H9 (cell line): ENCODE measurements around the gene KLHL15. TPM values are rescaled to one million over a fixed set of nuclear protein-coding genes. Genes with fewer than 3 reads are reported as not detected.

ENCODE experiments used
- DNase-seq: peaks from one replicate; pipeline ENCODE4 v3.0.0-alpha.2; 2017
- H2AFZ ChIP-seq: one replicate; pipeline ENCODE4 v1.6.1; 2013; ENCODE audit warnings: mild to moderate bottlenecking, low read length, control low read depth, moderate library complexity
- H2AK5ac ChIP-seq: 2 replicates; pipeline ENCODE4 v1.6.1; 2013; ENCODE audit warnings: low read length, control low read depth, mixed read lengths; ENCODE audit not compliant: insufficient read length
- H2BK120ac ChIP-seq: one replicate; pipeline ENCODE4 v1.6.1; 2013; ENCODE audit warnings: low read depth, mild to moderate bottlenecking, low read length, control low read depth, inconsistent platforms; ENCODE audit not compliant: poor library complexity, severe bottlenecking
- H2BK12ac ChIP-seq: 2 replicates; pipeline ENCODE4 v1.6.1; 2013; ENCODE audit warnings: low read length, control low read depth, mixed read lengths, low read depth; ENCODE audit not compliant: insufficient read length
- H2BK15ac ChIP-seq: 2 replicates; pipeline ENCODE4 v1.6.1; 2013; ENCODE audit warnings: low read depth, low read length, control low read depth
- H2BK20ac ChIP-seq: one replicate; pipeline ENCODE4 v1.6.1; 2013; ENCODE audit warnings: low read depth, mild to moderate bottlenecking, low read length, control low read depth, inconsistent platforms; ENCODE audit not compliant: poor library complexity, severe bottlenecking
- H2BK5ac ChIP-seq: 2 replicates; pipeline ENCODE4 v1.6.1; 2013; ENCODE audit warnings: low read length, control low read depth, mixed read lengths; ENCODE audit not compliant: insufficient read length
- H3K14ac ChIP-seq: 2 replicates; pipeline ENCODE4 v1.6.1; 2013; ENCODE audit warnings: low read length, control low read depth; ENCODE audit not compliant: insufficient read depth
- H3K18ac ChIP-seq: 2 replicates; pipeline ENCODE4 v1.6.1; 2013; ENCODE audit warnings: low read depth, mild to moderate bottlenecking, mixed read lengths, low read length, control low read depth; ENCODE audit not compliant: insufficient read length
- H3K23ac ChIP-seq: 2 replicates; pipeline ENCODE4 v1.6.1; 2013; ENCODE audit warnings: low read length, control low read depth, mixed read lengths, low read depth; ENCODE audit not compliant: insufficient read length
- H3K23me2 ChIP-seq: 2 replicates; pipeline ENCODE4 v1.6.1; 2013; ENCODE audit warnings: low read depth, mild to moderate bottlenecking, mixed read lengths, low read length, control low read depth; ENCODE audit not compliant: insufficient read length, poor library complexity, severe bottlenecking
- H3K27ac ChIP-seq: 2 replicates; pipeline ENCODE4 v1.5.1; 2013; ENCODE audit warnings: low read length, control low read depth, mixed read lengths, low read depth; ENCODE audit not compliant: insufficient read length
- H3K27me3 ChIP-seq: 2 replicates; pipeline ENCODE4 v1.6.1; 2013; ENCODE audit warnings: low read length, control low read depth, inconsistent platforms; ENCODE audit not compliant: insufficient read depth
- H3K4ac ChIP-seq: 2 replicates; pipeline ENCODE4 v1.6.1; 2013; ENCODE audit warnings: low read depth, mild to moderate bottlenecking, control low read depth, inconsistent platforms, low read length, moderate library complexity
- H3K4me1 ChIP-seq: 2 replicates; pipeline ENCODE4 v1.6.1; 2013; ENCODE audit warnings: low read length, control low read depth, inconsistent platforms; ENCODE audit not compliant: insufficient read depth
- H3K4me2 ChIP-seq: 2 replicates; pipeline ENCODE4 v1.6.1; 2013; ENCODE audit warnings: low read length, control low read depth, mixed read lengths; ENCODE audit not compliant: insufficient read length, insufficient read depth
- H3K56ac ChIP-seq: 2 replicates; pipeline ENCODE4 v1.6.1; 2013; ENCODE audit warnings: low read depth, mild to moderate bottlenecking, mixed read lengths, low read length, control low read depth; ENCODE audit not compliant: insufficient read length
- H3K79me1 ChIP-seq: 2 replicates; pipeline ENCODE4 v1.6.1; 2013; ENCODE audit warnings: low read depth, mild to moderate bottlenecking, moderate library complexity, low read length, control low read depth, inconsistent platforms; ENCODE audit not compliant: insufficient read depth, poor library complexity, severe bottlenecking
- H3K79me2 ChIP-seq: 2 replicates; pipeline ENCODE4 v1.6.1; 2013; ENCODE audit warnings: low read length, control low read depth, inconsistent platforms; ENCODE audit not compliant: insufficient read depth
- H3K9ac ChIP-seq: 2 replicates; pipeline ENCODE4 v1.6.1; 2013; ENCODE audit warnings: low read length, control low read depth, mixed read lengths; ENCODE audit not compliant: insufficient read length; ENCODE audit errors: extremely low read depth
- H3K9me3 ChIP-seq: one replicate; pipeline ENCODE4 v1.6.1; 2013; ENCODE audit warnings: low read depth, low read length, inconsistent platforms; ENCODE audit not compliant: control insufficient read depth
- H3T11ph ChIP-seq: one replicate; pipeline ENCODE4 v1.6.1; 2013; ENCODE audit warnings: mild to moderate bottlenecking, low read length, control low read depth, inconsistent platforms
- H4K20me1 ChIP-seq: one replicate; pipeline ENCODE4 v1.6.1; 2013; ENCODE audit not compliant: control insufficient read depth, insufficient read length, insufficient read depth
- H4K5ac ChIP-seq: 2 replicates; pipeline ENCODE4 v1.6.1; 2013; ENCODE audit warnings: low read depth, mild to moderate bottlenecking, mixed read lengths, low read length, control low read depth; ENCODE audit not compliant: insufficient read length
- H4K8ac ChIP-seq: replicated peaks from 2 replicates; pipeline ENCODE4 v1.6.1; 2013; ENCODE audit warnings: low read length, control low read depth, mixed read lengths, low read depth; ENCODE audit not compliant: insufficient read length
- H4K91ac ChIP-seq: 2 replicates; pipeline ENCODE4 v1.6.1; 2013; ENCODE audit warnings: low read depth, mild to moderate bottlenecking, moderate library complexity, mixed read lengths, low read length, control low read depth; ENCODE audit not compliant: insufficient read length
- H3K27ac Mint-ChIP-seq, 3 experiments: 2 replicates in 2 of 3; 3 replicates in 1 of 3; pipeline ENCODE4 v1.8.0; 2020 to 2021; ENCODE audit warnings: mixed read lengths in 3 of 3, mild to moderate bottlenecking in 1 of 3, moderate library complexity in 1 of 3
- H3K27me3 Mint-ChIP-seq: 2 replicates; pipeline ENCODE4 v1.8.0; 2021; ENCODE audit warnings: low read depth, mild to moderate bottlenecking, moderate library complexity, mixed read lengths
- H3K36me3 Mint-ChIP-seq, 3 experiments: 2 replicates in 2 of 3; 3 replicates in 1 of 3; pipeline ENCODE4 v1.8.0; 2020 to 2021; ENCODE audit warnings: low read depth in 3 of 3, mixed read lengths in 3 of 3; ENCODE audit not compliant: insufficient read depth in 1 of 3
- H3K4me1 Mint-ChIP-seq, 2 experiments: 2 replicates each; pipeline ENCODE4 v1.8.0; 2020; ENCODE audit warnings: mixed read lengths in 2 of 2
- H3K4me3 Mint-ChIP-seq, 2 experiments: 2 replicates in 1 of 2; 3 replicates in 1 of 2; pipeline ENCODE4 v1.8.0; 2020 to 2021; ENCODE audit warnings: mild to moderate bottlenecking in 2 of 2, mixed read lengths in 2 of 2, moderate library complexity in 1 of 2
- H3K9me3 Mint-ChIP-seq, 2 experiments: 2 replicates in 1 of 2; 3 replicates in 1 of 2; pipeline ENCODE4 v1.8.0; 2020; ENCODE audit warnings: mild to moderate bottlenecking in 2 of 2, mixed read lengths in 2 of 2, moderate library complexity in 1 of 2
- WGBS: extraction: QIAGEN DNeasy Blood & Tissue Kit; methylation state at CpG from one replicate; pipeline ENCODE4 v1.1.7; 2013; ENCODE audit warnings: missing lambda C conversion rate, low lambda C conversion rate, mixed read lengths; ENCODE audit not compliant: insufficient read length; ENCODE audit errors: extremely low coverage; 5-methylcytosine and 5-hydroxymethylcytosine counted together
- total RNA-seq: library from RNA; stranded (reverse); gene quantifications from 2 replicates; pipeline ENCODE4 v1.2.1, GENCODE V29; 2021
- TF ChIP-seq, protein P1 (sequence below): fragments of 200-600 bp; sonication (generic); conservative IDR thresholded peaks from 3 replicates; pipeline ENCODE4 v1.8.0; 2021; ENCODE audit warnings: antibody characterized with exemption, mild to moderate bottlenecking

The KLHL15 gene
- total RNA-seq, 1 experiment from 2014 or later = 19.0 TPM

DNA sequence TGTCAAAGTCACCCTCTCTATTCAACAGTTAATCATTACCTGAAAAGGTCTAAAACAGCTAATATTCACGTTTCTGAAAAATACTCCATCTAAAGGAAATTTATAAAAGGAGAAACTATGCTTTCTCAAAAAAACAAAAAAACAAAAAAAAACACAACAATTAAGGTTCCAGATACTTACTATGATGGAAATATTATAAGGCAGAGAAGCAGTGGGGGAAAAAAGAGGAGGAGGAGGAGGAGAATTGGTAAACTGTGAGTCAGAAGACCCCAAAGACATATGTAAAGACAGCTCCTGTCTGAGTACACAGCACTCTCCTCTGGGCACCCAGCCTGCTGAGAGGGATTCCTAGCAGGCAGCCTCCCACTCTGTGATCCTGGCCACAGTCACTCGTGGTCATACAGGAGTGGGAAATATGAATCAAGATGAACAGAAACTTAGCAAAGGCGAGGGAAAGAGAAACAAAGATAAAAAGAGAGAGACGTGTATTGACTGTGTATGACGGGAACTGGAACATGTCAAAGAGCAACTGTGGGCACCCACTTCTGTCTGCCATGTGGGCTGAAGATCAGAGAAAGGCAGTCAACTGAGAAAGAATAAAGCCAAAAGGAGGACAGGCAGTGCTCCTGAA, 12.5 kb downstream of the KLHL15 start:
- no peak overlapping the region for H3K4me2 ChIP-seq
- H3K9ac ChIP-seq = no peak overlapping the region
- no peaks in the 10 kb centered on the region for H3K27me3 Mint-ChIP-seq
- H2BK120ac ChIP-seq = no peak overlapping the region
- H3K14ac ChIP-seq = no peak overlapping the region
- H3K18ac ChIP-seq = no peak overlapping the region
- no peak overlapping the region for H4K8ac ChIP-seq
- H3K23ac ChIP-seq = no peak overlapping the region
- H3K23me2 ChIP-seq = no peaks in the 10 kb centered on the region
- H4K5ac ChIP-seq = no peak overlapping the region
- H3K27ac Mint-ChIP-seq = peak overlapping the region in 2 of 3 experiments; percentile 36 to 82; a peak in 4 of 7 replicates
- no peak overlapping the region for H3K27ac ChIP-seq
- H2BK5ac ChIP-seq = no peak overlapping the region
- H3K4me1 Mint-ChIP-seq = peaks cover 0 to 2% of the 10 kb centered on the region in 2 experiments; a peak in 2 of 4 replicates
- TF ChIP-seq, protein P1, sequence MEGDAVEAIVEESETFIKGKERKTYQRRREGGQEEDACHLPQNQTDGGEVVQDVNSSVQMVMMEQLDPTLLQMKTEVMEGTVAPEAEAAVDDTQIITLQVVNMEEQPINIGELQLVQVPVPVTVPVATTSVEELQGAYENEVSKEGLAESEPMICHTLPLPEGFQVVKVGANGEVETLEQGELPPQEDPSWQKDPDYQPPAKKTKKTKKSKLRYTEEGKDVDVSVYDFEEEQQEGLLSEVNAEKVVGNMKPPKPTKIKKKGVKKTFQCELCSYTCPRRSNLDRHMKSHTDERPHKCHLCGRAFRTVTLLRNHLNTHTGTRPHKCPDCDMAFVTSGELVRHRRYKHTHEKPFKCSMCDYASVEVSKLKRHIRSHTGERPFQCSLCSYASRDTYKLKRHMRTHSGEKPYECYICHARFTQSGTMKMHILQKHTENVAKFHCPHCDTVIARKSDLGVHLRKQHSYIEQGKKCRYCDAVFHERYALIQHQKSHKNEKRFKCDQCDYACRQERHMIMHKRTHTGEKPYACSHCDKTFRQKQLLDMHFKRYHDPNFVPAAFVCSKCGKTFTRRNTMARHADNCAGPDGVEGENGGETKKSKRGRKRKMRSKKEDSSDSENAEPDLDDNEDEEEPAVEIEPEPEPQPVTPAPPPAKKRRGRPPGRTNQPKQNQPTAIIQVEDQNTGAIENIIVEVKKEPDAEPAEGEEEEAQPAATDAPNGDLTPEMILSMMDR = no peak
- WGBS = no CpG with 5 or more reads among the region's 5 CpGs
- H3K79me1 ChIP-seq = peaks cover 8% of the 10 kb centered on the region
- H4K20me1 ChIP-seq = no peaks in the 10 kb centered on the region
- H2BK15ac ChIP-seq = no peak overlapping the region
- H4K91ac ChIP-seq = no peak overlapping the region
- no peak overlapping the region for H3K56ac ChIP-seq
- no peak overlapping the region for H3K4ac ChIP-seq
- DNase-seq = no peak
- no peak overlapping the region for H2BK12ac ChIP-seq
- no peaks in the 10 kb centered on the region for H3K4me1 ChIP-seq
- no peak overlapping the region for H3K4me3 Mint-ChIP-seq
- no peak overlapping the region for H2BK20ac ChIP-seq
- H3T11ph ChIP-seq = no peak overlapping the region
- H3K36me3 Mint-ChIP-seq = peaks cover 4 to 30% (median 22%) of the 10 kb centered on the region in 3 experiments
- H3K9me3 Mint-ChIP-seq = no peaks in the 10 kb centered on the region
- H3K79me2 ChIP-seq = peaks cover 2% of the 10 kb centered on the region; the same call in 1 of the 2 replicates
- no peak overlapping the region for H2AK5ac ChIP-seq
- no peak overlapping the region for H2AFZ ChIP-seq
- no peaks in the 10 kb centered on the region for H3K9me3 ChIP-seq
- H3K27me3 ChIP-seq = no peaks in the 10 kb centered on the region
